ENCODE measurements around the gene NFYA. TPM values are rescaled to one million over a fixed set of nuclear protein-coding genes. Genes with fewer than 3 reads are reported as not detected.

Gene NFYA
- total RNA-seq, 2 donors from 2014 or later, result 8.6 to 10.4 TPM

- Histone ChIP-seq H3K27ac (peak overlapping the region in 2 of 4 donors; percentile 85 to 90), H3K4me1 (peaks cover 60% of the 10 kb centered on the region), H3K36me3 (replicated peaks in 1 of 2; ENCODE audit: insufficient read depth in 1 of 2, low read depth in 2 of 2) (peaks cover 0 to 6% of the 10 kb centered on the region in 2 donors), H3K9me3 (no peaks in the 10 kb centered on the region), H3K27me3 (no peaks in the 10 kb centered on the region), H3K4me3 (no peak overlapping the region)
- DNase-seq, result peak in 3 of 4 donors; percentile 67 to 70 (median 69)
- intact Hi-C loops (cut with DNase I), result no loop called here
- no peak for TF ChIP-seq POLR2A (IDR thresholded peaks at IDR 0.05)
- TF ChIP-seq CTCF (IDR thresholded peaks at IDR 0.05), result no peak
- ATAC-seq, result no peak
- WGBS, 2 donors, result 34% methylated on average over 3 of the region's 3 CpGs
Measured at GRCh38 chr6:41036186-41036585, 36.6 kb upstream of the NFYA start.

GRCh38 chr6:41036601-41037000 lies 36.2 kb upstream of the NFYA start:
- H3K36me3 ChIP-seq (replicated peaks in 1 of 2; ENCODE audit: insufficient read depth in 1 of 2, low read depth in 2 of 2), result peaks cover 0 to 6% of the 10 kb centered on the region in 2 donors
- DNase-seq, result no peak
- 94 to 97% methylated on average over 2 of the region's 2 CpGs for WGBS, 2 donors
- no peak overlapping the region for H3K4me3 ChIP-seq
- H3K27me3 ChIP-seq, result no peaks in the 10 kb centered on the region
- intact Hi-C loops (cut with DNase I), result no loop called here
- peak overlapping the region in 2 of 4 donors; percentile 85 to 90 for H3K27ac ChIP-seq
- ATAC-seq, result no peak
- peaks cover 64% of the 10 kb centered on the region for H3K4me1 ChIP-seq
- H3K9me3 ChIP-seq, result no peaks in the 10 kb centered on the region
- TF ChIP-seq CTCF (IDR thresholded peaks at IDR 0.05), result no peak
- peak in 1 of 3 donors; percentile 14 for TF ChIP-seq POLR2A (IDR thresholded peaks at IDR 0.05)

GRCh38 chr6:41037107-41037900 lies 35.5 kb upstream of the NFYA start:
- H3K9me3 ChIP-seq, result no peaks in the 10 kb centered on the region
- no peak for DNase-seq
- TF ChIP-seq POLR2A (IDR thresholded peaks at IDR 0.05) (no peak), CTCF (IDR thresholded peaks at IDR 0.05) (no peak)
- intact Hi-C loops (cut with DNase I), result no loop called here
- H3K4me1 ChIP-seq, result peaks cover 71% of the 10 kb centered on the region
- WGBS, 2 donors, result 82 to 87% methylated on average over 13 of the region's 13 CpGs
- no peak overlapping the region for H3K4me3 ChIP-seq
- peak overlapping the region in 2 of 4 donors; percentile 85 to 90 for H3K27ac ChIP-seq
- H3K27me3 ChIP-seq, result no peaks in the 10 kb centered on the region
- H3K36me3 ChIP-seq (replicated peaks in 1 of 2; ENCODE audit: insufficient read depth in 1 of 2, low read depth in 2 of 2), result peaks cover 0 to 6% of the 10 kb centered on the region in 2 donors
- ATAC-seq, result no peak

- DNase-seq, result no peak
- Histone ChIP-seq H3K27ac (peak overlapping the region; percentile 81 to 90 (median 86)), H3K27me3 (no peaks in the 10 kb centered on the region), H3K4me3 (no peak overlapping the region), H3K9me3 (no peaks in the 10 kb centered on the region), H3K4me1 (peaks cover 76% of the 10 kb centered on the region), H3K36me3 (replicated peaks in 1 of 2; ENCODE audit: insufficient read depth in 1 of 2, low read depth in 2 of 2) (peaks cover 0 to 3% of the 10 kb centered on the region in 2 donors)
- intact Hi-C loops (cut with DNase I), result no loop called here
- no peak for TF ChIP-seq CTCF (IDR thresholded peaks at IDR 0.05)
- 78 to 89% methylated on average over 3 of the region's 3 CpGs for WGBS, 2 donors
- ATAC-seq, result no peak
Measured at GRCh38 chr6:41038205-41038604, 34.6 kb upstream of the NFYA start.
